B cell (primary cell): Measurements from ENCODE around the gene DTNBP1.

Experiments used
- CTCF ChIP-seq: fragments of 200-600 bp; IDR thresholded peaks from one replicate; pipeline ENCODE4 v1.8.0; 2022; ENCODE audit warnings: antibody characterized with exemption, mild to moderate bottlenecking
- EZH2 ChIP-seq: IDR thresholded peaks from 2 replicates; pipeline ENCODE4 v1.6.1; 2012; ENCODE audit warnings: borderline replicate concordance, low read depth, mild to moderate bottlenecking, moderate library complexity, low read length; ENCODE audit not compliant: insufficient read depth, poor library complexity, severe bottlenecking

DNA sequence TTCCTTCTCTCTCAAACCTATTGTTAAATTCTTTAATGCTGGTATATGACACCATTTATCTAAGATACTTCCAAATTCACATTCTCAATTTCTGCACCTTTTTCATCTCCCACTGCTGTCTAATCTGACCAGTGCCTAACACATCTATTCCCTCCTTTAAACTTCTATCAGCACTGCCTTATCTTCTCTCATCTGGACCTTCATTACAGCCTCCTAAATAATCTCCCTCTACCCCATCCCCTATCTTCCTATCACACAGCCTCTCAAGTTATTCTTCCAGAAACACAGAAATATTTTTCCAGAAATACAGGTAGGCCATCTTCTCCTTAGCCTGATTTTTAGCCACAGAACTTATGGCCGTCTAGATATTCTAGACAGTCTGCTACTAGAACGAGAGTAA lies 5.5 kb downstream of the DTNBP1 start:
- TF ChIP-seq CTCF (no peak), EZH2 (no peak)
